ENCODE measurements around the gene ARHGEF9.
"Not testable (repeated sequence)": the region's sequence is repeated elsewhere in the genome, so short reads cannot be mapped to it uniquely, and the experiment has no call there.

Gene ARHGEF9

GRCh38 chrX:63784902-63785707 lies at the start of gene ARHGEF9:
Gene ARHGEF9, minus strand, starts transcription at chrX:63785214. Its CDS starts 69 bp downstream, at chrX:63785145.
- no peak for DNase-seq

GRCh38 chrX:63825446-63825845 lies 40.4 kb upstream of the ARHGEF9 start:
- DNase-seq: not testable (repeated sequence)

GRCh38 chrX:63818156-63818555 lies 33.1 kb upstream of the ARHGEF9 start:
- no peak for DNase-seq

- no peak for DNase-seq
Measured at GRCh38 chrX:63817696-63818095, 32.7 kb upstream of the ARHGEF9 start.

- DNase-seq: no peak
Measured at GRCh38 chrX:63812823-63813222, 27.8 kb upstream of the ARHGEF9 start.

- no peak for DNase-seq
Measured at GRCh38 chrX:63810746-63811145, 25.7 kb upstream of the ARHGEF9 start.

- no peak for DNase-seq
Measured at GRCh38 chrX:63809173-63809572, 24.2 kb upstream of the ARHGEF9 start.

GRCh38 chrX:63795406-63795805 lies 10.4 kb upstream of the ARHGEF9 start:
- DNase-seq: not testable (repeated sequence)

- no peak for DNase-seq
Measured at GRCh38 chrX:63785708-63786040, 660 bp upstream of the ARHGEF9 start.

GRCh38 chrX:63784346-63784901 lies 590 bp downstream of the ARHGEF9 start:
- no peak for DNase-seq

- DNase-seq: no peak
Measured at GRCh38 chrX:63782515-63782914, 2.5 kb downstream of the ARHGEF9 start.

GRCh38 chrX:63768760-63769159 lies 16.3 kb downstream of the ARHGEF9 start:
- DNase-seq: no peak

GRCh38 chrX:63765712-63766111 lies 19.3 kb downstream of the ARHGEF9 start:
- no peak for DNase-seq

- DNase-seq: no peak
Measured at GRCh38 chrX:63764946-63765345, 20.1 kb downstream of the ARHGEF9 start.

- no peak for DNase-seq
Measured at GRCh38 chrX:63761639-63762038, 23.4 kb downstream of the ARHGEF9 start.

GRCh38 chrX:63758011-63758410 lies 27.0 kb downstream of the ARHGEF9 start:
- no peak for DNase-seq

- DNase-seq: no peak
Measured at GRCh38 chrX:63755892-63756291, 29.1 kb downstream of the ARHGEF9 start.

- DNase-seq: peak; percentile 54
Measured at GRCh38 chrX:63754860-63755579, 30.0 kb downstream of the ARHGEF9 start.

GRCh38 chrX:63754136-63754859 lies 30.7 kb downstream of the ARHGEF9 start:
- DNase-seq: no peak

- no peak for DNase-seq
Measured at GRCh38 chrX:63751481-63751880, 33.5 kb downstream of the ARHGEF9 start.

- DNase-seq: no peak
Measured at GRCh38 chrX:63750811-63751210, 34.2 kb downstream of the ARHGEF9 start.

GRCh38 chrX:63747331-63747730 lies 37.7 kb downstream of the ARHGEF9 start:
- DNase-seq: no peak

GRCh38 chrX:63746715-63747114 lies 38.3 kb downstream of the ARHGEF9 start:
- no peak for DNase-seq
